GM12865 (cell line): ENCODE measurements around the gene ATP5F1A.

Experiments
- DNase-seq: peaks from one replicate; pipeline ENCODE4 v3.0.0; 2010; ENCODE audit warnings: low read depth
- H3K4me3 ChIP-seq: 2 replicates; pipeline ENCODE4 v1.5.1; 2011; ENCODE audit warnings: mild to moderate bottlenecking, low read depth, low read length, control low read depth
- TF ChIP-seq, protein P1 (sequence below): IDR thresholded peaks from 2 replicates; pipeline ENCODE4 v1.5.1; 2011; ENCODE audit warnings: low read length, control low read depth, low read depth, inconsistent platforms; ENCODE audit not compliant: insufficient read depth; ENCODE audit errors: missing control alignments

ATP5F1A gene

DNA sequence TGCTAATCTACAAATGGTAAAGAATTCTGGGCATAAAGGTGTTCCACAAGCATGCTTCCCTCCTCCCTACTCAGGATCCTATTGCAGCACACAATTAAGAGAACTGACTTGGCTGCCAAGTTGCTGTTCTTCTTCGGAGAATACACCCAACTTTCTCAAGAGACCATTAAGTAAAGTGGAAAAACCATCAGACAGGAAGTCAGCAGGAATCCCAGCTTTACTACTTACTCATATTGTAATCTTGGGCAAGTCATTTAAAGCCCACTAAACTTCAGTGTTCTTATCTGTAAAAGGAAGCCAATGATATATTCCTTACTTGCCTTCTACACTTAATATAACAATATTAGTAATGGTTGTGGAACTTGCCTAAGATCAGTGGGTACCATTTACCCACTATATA is 63.9 kb downstream of the ATP5F1A start:
- H3K4me3 ChIP-seq: no peak overlapping the region
- no peak for DNase-seq
- TF ChIP-seq, protein P1, sequence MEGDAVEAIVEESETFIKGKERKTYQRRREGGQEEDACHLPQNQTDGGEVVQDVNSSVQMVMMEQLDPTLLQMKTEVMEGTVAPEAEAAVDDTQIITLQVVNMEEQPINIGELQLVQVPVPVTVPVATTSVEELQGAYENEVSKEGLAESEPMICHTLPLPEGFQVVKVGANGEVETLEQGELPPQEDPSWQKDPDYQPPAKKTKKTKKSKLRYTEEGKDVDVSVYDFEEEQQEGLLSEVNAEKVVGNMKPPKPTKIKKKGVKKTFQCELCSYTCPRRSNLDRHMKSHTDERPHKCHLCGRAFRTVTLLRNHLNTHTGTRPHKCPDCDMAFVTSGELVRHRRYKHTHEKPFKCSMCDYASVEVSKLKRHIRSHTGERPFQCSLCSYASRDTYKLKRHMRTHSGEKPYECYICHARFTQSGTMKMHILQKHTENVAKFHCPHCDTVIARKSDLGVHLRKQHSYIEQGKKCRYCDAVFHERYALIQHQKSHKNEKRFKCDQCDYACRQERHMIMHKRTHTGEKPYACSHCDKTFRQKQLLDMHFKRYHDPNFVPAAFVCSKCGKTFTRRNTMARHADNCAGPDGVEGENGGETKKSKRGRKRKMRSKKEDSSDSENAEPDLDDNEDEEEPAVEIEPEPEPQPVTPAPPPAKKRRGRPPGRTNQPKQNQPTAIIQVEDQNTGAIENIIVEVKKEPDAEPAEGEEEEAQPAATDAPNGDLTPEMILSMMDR: no peak

DNA sequence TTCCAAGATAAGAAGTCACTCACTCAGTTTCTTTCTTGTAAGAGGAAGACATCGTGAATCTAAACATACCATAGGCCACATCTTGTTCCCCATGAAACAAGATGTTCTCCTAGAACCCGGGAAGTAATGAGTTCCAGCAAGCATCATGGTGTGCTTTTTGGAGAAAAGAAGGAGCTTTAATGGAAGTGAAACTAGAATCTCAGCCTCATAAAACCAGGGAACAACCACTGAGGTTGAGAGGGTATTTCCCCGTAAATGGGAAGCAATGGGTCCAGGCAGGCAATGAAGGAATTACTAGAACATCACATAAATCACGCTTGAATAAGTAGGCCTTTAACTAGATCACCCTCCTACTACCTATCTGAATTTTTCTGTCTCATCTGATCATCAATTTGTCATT is 66.4 kb downstream of the ATP5F1A start:
- TF ChIP-seq, protein P1: no peak
- no peak overlapping the region for H3K4me3 ChIP-seq
- no peak for DNase-seq
